Activated CD8-positive, alpha-beta T cell treated with anti-CD3 and anti-CD28 coated beads for 36 hours (primary cell): ENCODE measurements around the gene KCNMA1. TPM values are rescaled to one million over a fixed set of nuclear protein-coding genes. Genes with fewer than 3 reads are reported as not detected.

Source experiments
- ATAC-seq: fragments of 200-7000 bp; cut with Tn5 transposase; one replicate; pipeline ENCODE4 v1.10.0; 2021; ENCODE audit warnings: mild to moderate bottlenecking, moderate library complexity
- CTCF ChIA-PET: fragments of 350-600 bp; sonication (Branson Sonifier 250); formaldehyde crosslinking; loops from one replicate; lab custom pipeline; 2021; ENCODE audit warnings: antibody characterized with exemption; lab: Charles Lee
- POLR2A ChIA-PET: fragments of 350-600 bp; sonication (Branson Sonifier 250); formaldehyde crosslinking; loops from one replicate; lab custom pipeline; 2021; ENCODE audit warnings: antibody characterized with exemption; lab: Charles Lee
- DNase-seq: peaks from one replicate; pipeline ENCODE4 v3.0.0-alpha.2; 2020
- H3K27ac Mint-ChIP-seq: one replicate; pipeline ENCODE4 v1.8.0; 2021; ENCODE audit warnings: mild to moderate bottlenecking, mixed read lengths
- H3K27me3 Mint-ChIP-seq: one replicate; pipeline ENCODE4 v1.8.0; 2021; ENCODE audit warnings: mixed read lengths
- H3K36me3 Mint-ChIP-seq: one replicate; pipeline ENCODE4 v1.8.0; 2021; ENCODE audit warnings: low read depth, mixed read lengths
- H3K4me1 Mint-ChIP-seq: one replicate; pipeline ENCODE4 v1.8.0; 2021; ENCODE audit warnings: low read depth, mixed read lengths
- H3K4me3 Mint-ChIP-seq: one replicate; pipeline ENCODE4 v1.8.0; 2021; ENCODE audit warnings: mild to moderate bottlenecking, moderate library complexity, mixed read lengths
- H3K9me3 Mint-ChIP-seq: one replicate; pipeline ENCODE4 v1.8.0; 2021; ENCODE audit warnings: mixed read lengths
- CTCF ChIP-seq: fragments of 200-600 bp; IDR thresholded peaks from one replicate; pipeline ENCODE4 v1.8.0; 2022; ENCODE audit warnings: antibody characterized with exemption, mild to moderate bottlenecking
- intact Hi-C: fragments of 100-400 bp; cut with micrococcal nuclease; formaldehyde crosslinking; loops from one replicate; pipeline ENCODE4 v1.10.0; 2022
- total RNA-seq, 2 experiments: library from RNA; stranded (reverse); gene quantifications; one replicate each; pipeline ENCODE4 v1.2.3, GENCODE V29; 2021

Gene KCNMA1
- total RNA-seq, 2 experiments from 2014 or later, result 0.18 TPM; not detected in 1

- Mint-ChIP-seq H3K9me3 (no peaks in the 10 kb centered on the region), H3K36me3 (no peaks in the 10 kb centered on the region), H3K4me1 (no peaks in the 10 kb centered on the region), H3K27ac (no peak overlapping the region), H3K4me3 (no peak overlapping the region), H3K27me3 (peaks cover 4% of the 10 kb centered on the region)
- TF ChIP-seq CTCF, result no peak
- DNase-seq (no peak), ATAC-seq (no peak)
- ChIA-PET CTCF (no interaction called here), POLR2A (no interaction called here)
- intact Hi-C loops, result no loop called here
These were observed 551.5 kb downstream of the KCNMA1 start for GRCh38 chr10:77086081-77086480.

- H3K9me3 Mint-ChIP-seq, result no peaks in the 10 kb centered on the region
- H3K27ac Mint-ChIP-seq, result no peak overlapping the region
- intact Hi-C loops, result no loop called here
- no peaks in the 10 kb centered on the region for H3K4me1 Mint-ChIP-seq
- ChIA-PET POLR2A (no interaction called here), CTCF (no interaction called here)
- no peak overlapping the region for H3K4me3 Mint-ChIP-seq
- ATAC-seq, result no peak
- no peaks in the 10 kb centered on the region for H3K36me3 Mint-ChIP-seq
- DNase-seq, result no peak
- TF ChIP-seq CTCF, result no peak
- peaks cover 4% of the 10 kb centered on the region for H3K27me3 Mint-ChIP-seq
These were observed 552.3 kb downstream of the KCNMA1 start for GRCh38 chr10:77085344-77085743.

- ChIA-PET POLR2A (no interaction called here), CTCF (no interaction called here)
- Mint-ChIP-seq H3K4me3 (no peak overlapping the region), H3K27ac (no peak overlapping the region), H3K27me3 (peaks cover 4% of the 10 kb centered on the region), H3K36me3 (no peaks in the 10 kb centered on the region), H3K4me1 (no peaks in the 10 kb centered on the region), H3K9me3 (no peaks in the 10 kb centered on the region)
- no peak for ATAC-seq
- DNase-seq, result no peak
- TF ChIP-seq CTCF, result no peak
- intact Hi-C loops, result no loop called here
These were observed 553.0 kb downstream of the KCNMA1 start for GRCh38 chr10:77084431-77085144.

GRCh38 chr10:77082601-77083252 is 554.9 kb downstream of the KCNMA1 start:
- H3K9me3 Mint-ChIP-seq, result no peaks in the 10 kb centered on the region
- no peak for TF ChIP-seq CTCF
- ChIA-PET POLR2A (no interaction called here), CTCF (no interaction called here)
- no peaks in the 10 kb centered on the region for H3K4me1 Mint-ChIP-seq
- peaks cover 2% of the 10 kb centered on the region for H3K27me3 Mint-ChIP-seq
- intact Hi-C loops, result no loop called here
- no peak overlapping the region for H3K4me3 Mint-ChIP-seq
- H3K36me3 Mint-ChIP-seq, result no peaks in the 10 kb centered on the region
- H3K27ac Mint-ChIP-seq, result no peak overlapping the region
- DNase-seq (no peak), ATAC-seq (no peak)

GRCh38 chr10:77081481-77081891 is 556.1 kb downstream of the KCNMA1 start:
- CTCF ChIA-PET, result no interaction called here
- Mint-ChIP-seq H3K27ac (no peak overlapping the region), H3K36me3 (no peaks in the 10 kb centered on the region), H3K4me3 (no peak overlapping the region), H3K27me3 (no peaks in the 10 kb centered on the region), H3K4me1 (no peaks in the 10 kb centered on the region), H3K9me3 (no peaks in the 10 kb centered on the region)
- no peak for TF ChIP-seq CTCF
- ATAC-seq (no peak), DNase-seq (no peak)
- POLR2A ChIA-PET, result no interaction called here
- intact Hi-C loops, result no loop called here
